ENCODE data around the gene FBXO34. TPM values are rescaled to one million over a fixed set of nuclear protein-coding genes. Genes with fewer than 3 reads are reported as not detected.

The FBXO34 gene
- total and polyA plus RNA-seq, 2 of the 13 experiments (the other 11 are each of a cell fraction or from before 2014, with no cell fraction given) = 8.8 to 13.5 TPM

- no peak for TF ChIP-seq NFAT5 (CRISPR knock-in tag; IDR thresholded peaks at IDR 0.05)
- TF ChIP-seq SRF (IDR thresholded peaks at IDR 0.05; ENCODE audit: low read depth, low read length) = no peak
- TF ChIP-seq MAFK (conservative IDR thresholded peaks at IDR 0.05 in 1 of 2, IDR thresholded peaks at IDR 0.05 in 1 of 2; ENCODE audit: low read length in 2 of 2) = no peak
- TF ChIP-seq ZSCAN20 (CRISPR knock-in tag; IDR thresholded peaks at IDR 0.05; ENCODE audit: borderline replicate concordance) = no peak
- no peak for TF ChIP-seq GTF2F1 (IDR thresholded peaks at IDR 0.05; ENCODE audit: low read length)
- no peak for TF ChIP-seq RARG (CRISPR knock-in tag; IDR thresholded peaks at IDR 0.05; ENCODE audit: low read depth)
- TF ChIP-seq NR2F2 (IDR thresholded peaks at IDR 0.05; ENCODE audit: borderline replicate concordance, low read depth) = no peak
- TF ChIP-seq NR1H2 (CRISPR knock-in tag; IDR thresholded peaks at IDR 0.05; ENCODE audit: borderline replicate concordance, low read depth) = no peak
- no peak for TF ChIP-seq ZNF543 (CRISPR knock-in tag; IDR thresholded peaks at IDR 0.05)
- no peak for TF ChIP-seq ZZZ3 (CRISPR knock-in tag; IDR thresholded peaks at IDR 0.05; ENCODE audit: borderline replicate concordance)
- no peak for TF ChIP-seq SP4 (CRISPR knock-in tag; IDR thresholded peaks at IDR 0.05)
- TF ChIP-seq ZNF234 (CRISPR knock-in tag; conservative IDR thresholded peaks at IDR 0.05) = no peak
- no peak for TF ChIP-seq GLMP (CRISPR knock-in tag; IDR thresholded peaks at IDR 0.05; ENCODE audit: borderline replicate concordance)
- no peak for TF ChIP-seq ZNF282 (IDR thresholded peaks at IDR 0.05; ENCODE audit: partially characterized antibody)
- no peak for TF ChIP-seq ZNF496 (CRISPR knock-in tag; IDR thresholded peaks at IDR 0.05; ENCODE audit: insufficient replicate concordance)
- no peak for TF ChIP-seq AFF4 (CRISPR knock-in tag; IDR thresholded peaks at IDR 0.05)
- no peak for TF ChIP-seq ZNF263 (CRISPR knock-in tag; IDR thresholded peaks at IDR 0.05)
- no peak for TF ChIP-seq ZNF558 (CRISPR knock-in tag; IDR thresholded peaks at IDR 0.05; ENCODE audit: borderline replicate concordance)
- no peak for TF ChIP-seq ZBTB25 (CRISPR knock-in tag; IDR thresholded peaks at IDR 0.05)
Measured at GRCh38 chr14:55271572-55272298, 514 bp downstream of the FBXO34 start (continued).

Measured in HepG2 (cell line).